ENCODE data around the gene PMM2.

The PMM2 gene

GRCh38 chr16:8806272-8806983 is 8.8 kb downstream of the PMM2 start:
- Histone ChIP-seq H3K4me1 (ENCODE audit: control insufficient read depth in 1 of 2, insufficient read depth in 1 of 2, low read depth in 1 of 2, low read length in 1 of 2) (no peaks in the 10 kb centered on the region), H3K9me3 (no peaks in the 10 kb centered on the region), H3K4me3 (ENCODE audit: low read depth in 1 of 2, low read length in 1 of 2) (no peak overlapping the region), H3K36me3 (peaks cover 64% of the 10 kb centered on the region), H3K27ac (no peak overlapping the region), H3K27me3 (no peaks in the 10 kb centered on the region)
- no peak for TF ChIP-seq CTCF (IDR thresholded peaks at IDR 0.05)

GRCh38 chr16:8807189-8807588 is 9.6 kb downstream of the PMM2 start:
- H3K9me3 ChIP-seq: no peaks in the 10 kb centered on the region
- H3K36me3 ChIP-seq: peaks cover 66% of the 10 kb centered on the region
- no peaks in the 10 kb centered on the region for H3K4me1 ChIP-seq (ENCODE audit: control insufficient read depth in 1 of 2, insufficient read depth in 1 of 2, low read depth in 1 of 2, low read length in 1 of 2)
- no peak for TF ChIP-seq CTCF (IDR thresholded peaks at IDR 0.05)
- no peaks in the 10 kb centered on the region for H3K27me3 ChIP-seq
- no peak overlapping the region for H3K4me3 ChIP-seq (ENCODE audit: low read depth in 1 of 2, low read length in 1 of 2)
- H3K27ac ChIP-seq: no peak overlapping the region

GRCh38 chr16:8808009-8808408 is 10.4 kb downstream of the PMM2 start:
- H3K27me3 ChIP-seq: no peaks in the 10 kb centered on the region
- H3K4me1 ChIP-seq (ENCODE audit: control insufficient read depth in 1 of 2, insufficient read depth in 1 of 2, low read depth in 1 of 2, low read length in 1 of 2): no peaks in the 10 kb centered on the region
- no peak for TF ChIP-seq CTCF (IDR thresholded peaks at IDR 0.05)
- H3K27ac ChIP-seq: no peak overlapping the region
- no peak overlapping the region for H3K4me3 ChIP-seq (ENCODE audit: low read depth in 1 of 2, low read length in 1 of 2)
- H3K36me3 ChIP-seq: peaks cover 67% of the 10 kb centered on the region
- H3K9me3 ChIP-seq: no peaks in the 10 kb centered on the region

- no peaks in the 10 kb centered on the region for H3K4me1 ChIP-seq (ENCODE audit: control insufficient read depth in 1 of 2, insufficient read depth in 1 of 2, low read depth in 1 of 2, low read length in 1 of 2)
- H3K9me3 ChIP-seq: no peaks in the 10 kb centered on the region
- peaks cover 69% of the 10 kb centered on the region for H3K36me3 ChIP-seq
- no peak for TF ChIP-seq CTCF (IDR thresholded peaks at IDR 0.05)
- H3K27me3 ChIP-seq: no peaks in the 10 kb centered on the region
- no peak overlapping the region for H3K4me3 ChIP-seq (ENCODE audit: low read depth in 1 of 2, low read length in 1 of 2)
- no peak overlapping the region for H3K27ac ChIP-seq
Measured at GRCh38 chr16:8808613-8809353, 11.1 kb downstream of the PMM2 start.

- Histone ChIP-seq H3K27me3 (no peaks in the 10 kb centered on the region), H3K4me1 (ENCODE audit: control insufficient read depth in 1 of 2, insufficient read depth in 1 of 2, low read depth in 1 of 2, low read length in 1 of 2) (peaks cover 0 to 6% of the 10 kb centered on the region in 2 experiments), H3K36me3 (peaks cover 62% of the 10 kb centered on the region), H3K27ac (no peak overlapping the region), H3K4me3 (ENCODE audit: low read depth in 1 of 2, low read length in 1 of 2) (no peak overlapping the region), H3K9me3 (no peaks in the 10 kb centered on the region)
- no peak for TF ChIP-seq CTCF (IDR thresholded peaks at IDR 0.05)
Measured at GRCh38 chr16:8812162-8812843, 14.7 kb downstream of the PMM2 start.

All from neutrophil (primary cell).